ENCODE measurements around the gene MROH8.

The MROH8 gene

GRCh38 chr20:37111926-37112455, 67.4 kb downstream of the MROH8 start:
- H3K27ac ChIP-seq (ENCODE audit: low read length), result no peak overlapping the region
- H3K4me3 ChIP-seq (ENCODE audit: low read length), result no peak overlapping the region
- H4K20me1 ChIP-seq (ENCODE audit: insufficient read depth, low read length), result no peaks in the 10 kb centered on the region
- H3F3A ChIP-seq (ENCODE audit: insufficient read depth, low read length), result no peaks in the 10 kb centered on the region
- no peaks in the 10 kb centered on the region for H3K36me3 ChIP-seq (replicated peaks; ENCODE audit: insufficient read depth, low read length)
- no peaks in the 10 kb centered on the region for H3K79me2 ChIP-seq (ENCODE audit: low read length)
- DNase-seq, result no peak
- no peak overlapping the region for H2AFZ ChIP-seq (ENCODE audit: low read length)
- no peaks in the 10 kb centered on the region for H3K27me3 ChIP-seq (replicated peaks; ENCODE audit: insufficient read depth, low read length)
- no peak overlapping the region for H3K4me2 ChIP-seq (ENCODE audit: low read depth, low read length)
- H3K9ac ChIP-seq (ENCODE audit: low read length), result no peak overlapping the region
- no peaks in the 10 kb centered on the region for H3K4me1 ChIP-seq (ENCODE audit: low read length)
- no peaks in the 10 kb centered on the region for H3K9me2 ChIP-seq (replicated peaks; ENCODE audit: insufficient read depth, low read length)
- TF ChIP-seq, protein P1, sequence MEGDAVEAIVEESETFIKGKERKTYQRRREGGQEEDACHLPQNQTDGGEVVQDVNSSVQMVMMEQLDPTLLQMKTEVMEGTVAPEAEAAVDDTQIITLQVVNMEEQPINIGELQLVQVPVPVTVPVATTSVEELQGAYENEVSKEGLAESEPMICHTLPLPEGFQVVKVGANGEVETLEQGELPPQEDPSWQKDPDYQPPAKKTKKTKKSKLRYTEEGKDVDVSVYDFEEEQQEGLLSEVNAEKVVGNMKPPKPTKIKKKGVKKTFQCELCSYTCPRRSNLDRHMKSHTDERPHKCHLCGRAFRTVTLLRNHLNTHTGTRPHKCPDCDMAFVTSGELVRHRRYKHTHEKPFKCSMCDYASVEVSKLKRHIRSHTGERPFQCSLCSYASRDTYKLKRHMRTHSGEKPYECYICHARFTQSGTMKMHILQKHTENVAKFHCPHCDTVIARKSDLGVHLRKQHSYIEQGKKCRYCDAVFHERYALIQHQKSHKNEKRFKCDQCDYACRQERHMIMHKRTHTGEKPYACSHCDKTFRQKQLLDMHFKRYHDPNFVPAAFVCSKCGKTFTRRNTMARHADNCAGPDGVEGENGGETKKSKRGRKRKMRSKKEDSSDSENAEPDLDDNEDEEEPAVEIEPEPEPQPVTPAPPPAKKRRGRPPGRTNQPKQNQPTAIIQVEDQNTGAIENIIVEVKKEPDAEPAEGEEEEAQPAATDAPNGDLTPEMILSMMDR (IDR thresholded peaks at IDR 0.05; ENCODE audit: low read length), result no peak
- TF ChIP-seq EZH2 (optimal IDR thresholded peaks at IDR 0.05; ENCODE audit: low read depth, low read length), result no peak
- no peak for TF ChIP-seq EZH2phosphoT487 (IDR thresholded peaks at IDR 0.05; ENCODE audit: low read length)
- no peaks in the 10 kb centered on the region for H3K9me3 ChIP-seq (replicated peaks; ENCODE audit: insufficient read depth, low read length)

DNA sequence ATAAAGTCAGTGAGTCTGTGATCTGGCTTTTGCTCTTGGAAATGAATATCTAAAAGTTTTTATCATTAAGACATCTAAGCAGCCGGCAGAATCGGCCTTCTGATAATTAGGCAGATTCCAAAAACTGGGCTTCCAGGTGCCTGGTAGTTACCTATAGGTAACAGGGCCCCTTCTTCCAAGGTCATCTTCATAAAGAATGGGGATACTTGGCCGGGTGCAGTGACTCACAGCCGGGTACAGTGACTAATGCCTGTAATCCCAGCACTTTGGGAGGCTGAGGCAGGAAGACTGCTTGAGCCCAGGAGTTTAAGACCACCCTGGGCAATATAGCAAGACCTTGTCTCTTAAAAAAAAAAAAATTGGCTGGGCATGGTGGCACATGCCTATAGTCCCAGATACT, 70.7 kb downstream of the MROH8 start:
- Histone ChIP-seq H2AFZ (ENCODE audit: low read length) (no peak overlapping the region), H3K27me3 (replicated peaks; ENCODE audit: insufficient read depth, low read length) (no peaks in the 10 kb centered on the region)
- TF ChIP-seq EZH2 (optimal IDR thresholded peaks at IDR 0.05; ENCODE audit: low read depth, low read length) (no peak), EZH2phosphoT487 (IDR thresholded peaks at IDR 0.05; ENCODE audit: low read length) (no peak)
- TF ChIP-seq, protein P1 (IDR thresholded peaks at IDR 0.05; ENCODE audit: low read length), result no peak

GRCh38 chr20:37102571-37102970, 76.8 kb downstream of the MROH8 start:
- Histone ChIP-seq H3K79me2 (ENCODE audit: low read length) (no peaks in the 10 kb centered on the region), H3K9me3 (replicated peaks; ENCODE audit: insufficient read depth, low read length) (no peaks in the 10 kb centered on the region), H3K4me3 (ENCODE audit: low read length) (no peak overlapping the region), H3K36me3 (replicated peaks; ENCODE audit: insufficient read depth, low read length) (no peaks in the 10 kb centered on the region), H3K9ac (ENCODE audit: low read length) (no peak overlapping the region), H3K9me2 (replicated peaks; ENCODE audit: insufficient read depth, low read length) (no peaks in the 10 kb centered on the region), H2AFZ (ENCODE audit: low read length) (no peak overlapping the region), H3K27me3 (replicated peaks; ENCODE audit: insufficient read depth, low read length) (no peaks in the 10 kb centered on the region), H4K20me1 (ENCODE audit: insufficient read depth, low read length) (no peaks in the 10 kb centered on the region), H3K27ac (ENCODE audit: low read length) (no peak overlapping the region), H3K4me2 (ENCODE audit: low read depth, low read length) (no peak overlapping the region), H3F3A (ENCODE audit: insufficient read depth, low read length) (no peaks in the 10 kb centered on the region), H3K4me1 (ENCODE audit: low read length) (no peaks in the 10 kb centered on the region)
- no peak for TF ChIP-seq EZH2 (optimal IDR thresholded peaks at IDR 0.05; ENCODE audit: low read depth, low read length)
- TF ChIP-seq EZH2phosphoT487 (IDR thresholded peaks at IDR 0.05; ENCODE audit: low read length), result no peak
- TF ChIP-seq, protein P1 (IDR thresholded peaks at IDR 0.05; ENCODE audit: low read length), result no peak
- DNase-seq, result no peak

More for the DNA sequence above, 70.7 kb downstream of the MROH8 start:
- Histone ChIP-seq H3K4me2 (ENCODE audit: low read depth, low read length) (no peak overlapping the region), H3K4me1 (ENCODE audit: low read length) (no peaks in the 10 kb centered on the region), H3K36me3 (replicated peaks; ENCODE audit: insufficient read depth, low read length) (no peaks in the 10 kb centered on the region), H3K27ac (ENCODE audit: low read length) (no peak overlapping the region), H3K9me2 (replicated peaks; ENCODE audit: insufficient read depth, low read length) (no peaks in the 10 kb centered on the region), H3K4me3 (ENCODE audit: low read length) (no peak overlapping the region), H3K9me3 (replicated peaks; ENCODE audit: insufficient read depth, low read length) (no peaks in the 10 kb centered on the region), H4K20me1 (ENCODE audit: insufficient read depth, low read length) (no peaks in the 10 kb centered on the region), H3K79me2 (ENCODE audit: low read length) (no peaks in the 10 kb centered on the region), H3F3A (ENCODE audit: insufficient read depth, low read length) (no peaks in the 10 kb centered on the region), H3K9ac (ENCODE audit: low read length) (no peak overlapping the region)
- DNase-seq, result no peak
